ENCODE results near the gene ZNF462.

The ZNF462 gene

DNA sequence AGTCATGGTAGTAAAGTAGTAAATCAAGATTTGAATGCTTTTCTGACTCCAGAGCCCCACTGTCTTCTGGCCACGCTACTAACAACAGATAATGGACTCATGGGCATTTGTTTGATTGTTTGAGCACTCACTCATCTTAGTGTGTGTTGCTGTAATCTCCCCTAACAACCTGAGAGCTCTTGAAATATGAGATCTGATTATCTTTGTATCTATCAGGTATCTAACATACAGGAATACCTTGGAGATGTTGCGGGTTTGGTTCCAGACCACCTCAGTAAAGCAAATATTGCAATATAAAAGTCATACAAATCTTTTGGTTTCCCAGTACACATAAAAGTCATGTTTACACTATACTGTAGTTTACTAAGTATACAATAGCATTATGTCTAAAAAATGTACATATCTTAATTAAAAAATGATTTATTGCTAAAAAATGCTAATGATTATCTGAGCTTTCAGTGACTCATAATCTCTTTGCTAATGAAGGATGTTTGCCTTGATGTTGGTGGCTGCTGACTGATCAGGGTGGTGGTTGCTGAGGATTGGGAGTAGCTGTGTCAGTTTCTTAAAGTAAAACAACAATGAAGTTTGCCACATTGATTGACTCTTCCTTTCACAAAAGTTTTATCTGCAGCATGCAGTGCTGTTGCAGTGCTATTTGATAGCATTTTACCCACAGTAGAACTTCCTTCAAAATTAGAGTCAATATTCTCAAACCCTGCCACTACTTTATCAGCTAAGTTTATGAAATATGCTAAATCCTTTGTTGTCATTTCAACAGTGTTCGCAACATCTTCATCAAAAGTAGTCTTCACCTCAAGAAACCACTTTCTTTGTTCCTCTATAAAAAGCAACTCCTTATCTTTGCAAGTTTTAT, 92.2 kb downstream of the ZNF462 start:
- Histone ChIP-seq H3K36me3 (ENCODE audit: control insufficient read depth, insufficient read depth, low read length) (no peaks in the 10 kb centered on the region), H3K27me3 (replicated peaks; ENCODE audit: control insufficient read depth, insufficient read depth, low read length, poor library complexity, severe bottlenecking) (no peaks in the 10 kb centered on the region), H3K9me3 (ENCODE audit: control insufficient read depth, low read length) (no peaks in the 10 kb centered on the region), H3K4me1 (ENCODE audit: control insufficient read depth, insufficient read depth, low read length, poor library complexity, severe bottlenecking) (no peaks in the 10 kb centered on the region), H3K4me3 (ENCODE audit: insufficient read depth, low read depth, low read length, poor library complexity, severe bottlenecking) (no peak overlapping the region), H3K27ac (ENCODE audit: insufficient read depth, low read length, poor library complexity, severe bottlenecking) (no peak overlapping the region)
- DNase-seq = no peak

DNA sequence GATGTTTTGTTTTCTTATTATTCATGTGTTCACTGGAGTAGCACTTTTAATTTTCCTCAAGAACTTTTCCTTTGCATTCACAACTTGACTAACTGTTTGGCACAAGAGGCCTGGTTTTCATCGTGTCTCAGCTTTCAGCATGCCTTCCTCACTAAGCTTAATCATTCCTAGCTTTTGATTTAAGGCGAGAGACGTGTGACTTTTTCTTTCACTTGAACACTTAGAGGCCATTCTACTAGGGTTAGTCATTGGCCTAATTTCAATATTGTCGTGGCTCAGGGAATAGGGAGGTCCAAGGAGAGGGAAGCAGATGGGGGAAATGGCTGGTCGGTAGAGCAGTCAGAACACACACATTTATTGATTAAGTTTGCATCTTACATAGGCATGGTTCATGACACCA, 94.0 kb downstream of the ZNF462 start:
- Histone ChIP-seq H3K9me3 (ENCODE audit: control insufficient read depth, low read length) (no peaks in the 10 kb centered on the region), H3K4me1 (ENCODE audit: control insufficient read depth, insufficient read depth, low read length, poor library complexity, severe bottlenecking) (no peaks in the 10 kb centered on the region), H3K27ac (ENCODE audit: insufficient read depth, low read length, poor library complexity, severe bottlenecking) (no peak overlapping the region), H3K36me3 (ENCODE audit: control insufficient read depth, insufficient read depth, low read length) (no peaks in the 10 kb centered on the region), H3K4me3 (ENCODE audit: insufficient read depth, low read depth, low read length, poor library complexity, severe bottlenecking) (no peak overlapping the region), H3K27me3 (replicated peaks; ENCODE audit: control insufficient read depth, insufficient read depth, low read length, poor library complexity, severe bottlenecking) (no peaks in the 10 kb centered on the region)
- no peak for DNase-seq

DNA sequence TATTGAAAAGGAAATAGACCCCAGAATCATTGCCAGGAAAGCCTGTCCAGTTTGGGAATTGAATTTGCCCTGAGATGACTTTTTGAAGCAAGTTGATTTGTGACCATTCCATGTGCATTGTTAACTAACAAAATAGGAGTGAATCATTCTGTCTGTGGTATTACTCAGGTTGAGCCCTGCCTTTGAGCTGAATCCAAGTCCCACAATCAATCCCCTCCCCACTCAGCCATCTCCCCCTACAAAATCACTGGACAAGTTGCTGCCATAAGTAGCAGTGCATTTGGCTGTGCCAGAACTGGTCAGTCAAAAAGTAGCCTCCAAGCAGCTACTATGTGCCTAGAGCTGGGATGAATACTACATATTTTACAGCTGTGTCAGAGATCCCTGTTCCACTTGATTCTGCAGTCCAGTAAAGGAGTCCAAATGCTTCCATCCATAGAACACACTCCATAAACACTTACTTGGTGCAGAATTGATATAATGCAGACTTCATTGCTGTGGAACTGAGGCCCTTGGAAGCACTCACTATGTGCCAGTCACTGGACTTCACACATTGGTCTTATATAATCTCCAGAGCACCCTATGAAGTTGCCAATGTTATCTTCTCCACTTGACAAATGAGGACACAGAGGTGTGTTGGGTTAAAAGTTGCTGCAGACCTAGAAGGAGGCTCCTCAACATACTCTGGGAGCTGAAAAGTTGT, 96.1 kb downstream of the ZNF462 start:
- no peaks in the 10 kb centered on the region for H3K9me3 ChIP-seq (ENCODE audit: control insufficient read depth, low read length)
- no peaks in the 10 kb centered on the region for H3K36me3 ChIP-seq (ENCODE audit: control insufficient read depth, insufficient read depth, low read length)
- no peaks in the 10 kb centered on the region for H3K27me3 ChIP-seq (replicated peaks; ENCODE audit: control insufficient read depth, insufficient read depth, low read length, poor library complexity, severe bottlenecking)
- H3K27ac ChIP-seq (ENCODE audit: insufficient read depth, low read length, poor library complexity, severe bottlenecking) = no peak overlapping the region
- DNase-seq = no peak
- no peak overlapping the region for H3K4me3 ChIP-seq (ENCODE audit: insufficient read depth, low read depth, low read length, poor library complexity, severe bottlenecking)
- no peaks in the 10 kb centered on the region for H3K4me1 ChIP-seq (ENCODE audit: control insufficient read depth, insufficient read depth, low read length, poor library complexity, severe bottlenecking)

DNA sequence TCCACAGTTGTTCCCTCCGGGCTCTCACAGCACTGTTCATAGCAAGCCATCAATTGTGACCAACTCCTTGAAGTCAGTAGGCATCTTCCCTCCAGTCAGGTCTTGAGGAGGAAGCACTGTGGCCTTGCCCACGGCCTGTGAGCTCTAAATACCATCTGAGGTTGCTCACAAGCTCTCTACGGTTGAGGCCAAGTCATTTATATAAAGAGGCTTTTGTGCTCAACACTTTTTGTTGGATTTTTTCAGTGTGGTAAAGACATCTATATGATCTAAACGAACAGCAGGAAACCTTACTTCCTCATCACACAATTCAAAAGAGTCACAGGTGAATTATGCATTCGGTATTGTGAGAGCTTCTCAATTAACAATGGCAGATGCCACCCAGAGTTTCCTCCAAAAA, 97.3 kb downstream of the ZNF462 start:
- H3K36me3 ChIP-seq (ENCODE audit: control insufficient read depth, insufficient read depth, low read length) = no peaks in the 10 kb centered on the region
- no peaks in the 10 kb centered on the region for H3K4me1 ChIP-seq (ENCODE audit: control insufficient read depth, insufficient read depth, low read length, poor library complexity, severe bottlenecking)
- H3K27me3 ChIP-seq (replicated peaks; ENCODE audit: control insufficient read depth, insufficient read depth, low read length, poor library complexity, severe bottlenecking) = no peaks in the 10 kb centered on the region
- H3K27ac ChIP-seq (ENCODE audit: insufficient read depth, low read length, poor library complexity, severe bottlenecking) = no peak overlapping the region
- H3K4me3 ChIP-seq (ENCODE audit: insufficient read depth, low read depth, low read length, poor library complexity, severe bottlenecking) = no peak overlapping the region
- no peak for DNase-seq
- H3K9me3 ChIP-seq (ENCODE audit: control insufficient read depth, low read length) = no peaks in the 10 kb centered on the region

DNA sequence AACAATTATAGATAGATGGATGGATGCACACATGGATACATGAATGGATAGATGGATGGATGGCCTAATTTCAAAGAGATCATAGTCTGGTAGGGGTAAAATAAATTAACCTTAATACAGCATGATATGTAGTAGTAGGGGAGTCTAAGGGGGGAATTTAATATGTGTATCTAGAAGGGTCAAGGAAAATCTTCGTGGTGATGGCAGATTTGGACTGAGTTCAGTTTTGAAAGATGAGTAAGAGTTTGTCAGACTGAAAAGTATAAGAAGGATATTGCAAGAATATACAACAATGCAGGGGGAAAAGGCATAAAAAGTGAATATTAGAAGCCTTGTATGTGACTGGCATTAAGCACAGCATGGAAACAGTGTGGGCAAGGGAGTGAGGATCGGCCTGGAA, 98.7 kb downstream of the ZNF462 start:
- no peak overlapping the region for H3K27ac ChIP-seq (ENCODE audit: insufficient read depth, low read length, poor library complexity, severe bottlenecking)
- no peaks in the 10 kb centered on the region for H3K27me3 ChIP-seq (replicated peaks; ENCODE audit: control insufficient read depth, insufficient read depth, low read length, poor library complexity, severe bottlenecking)

DNA sequence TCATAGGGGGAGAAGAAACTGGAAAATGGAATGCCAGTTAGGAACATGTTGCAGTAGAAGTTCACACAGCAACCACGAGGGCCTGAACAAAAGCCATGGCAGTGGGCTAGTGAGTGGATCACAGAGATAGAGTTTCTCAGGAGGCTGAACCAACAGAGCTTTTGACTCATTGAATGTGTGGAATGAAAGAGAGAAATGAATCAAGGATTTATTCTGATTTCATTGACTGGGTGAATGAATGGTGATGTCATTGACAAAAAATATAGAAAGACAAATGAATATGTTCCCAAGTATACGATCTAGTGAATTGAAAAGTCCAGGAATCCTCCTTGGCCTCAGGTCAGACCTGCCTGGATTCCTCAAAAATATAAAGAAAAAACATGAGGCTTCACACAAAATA, 99.2 kb downstream of the ZNF462 start:
- Histone ChIP-seq H3K9me3 (ENCODE audit: control insufficient read depth, low read length) (no peaks in the 10 kb centered on the region), H3K27me3 (replicated peaks; ENCODE audit: control insufficient read depth, insufficient read depth, low read length, poor library complexity, severe bottlenecking) (no peaks in the 10 kb centered on the region), H3K4me3 (ENCODE audit: insufficient read depth, low read depth, low read length, poor library complexity, severe bottlenecking) (no peak overlapping the region), H3K4me1 (ENCODE audit: control insufficient read depth, insufficient read depth, low read length, poor library complexity, severe bottlenecking) (no peaks in the 10 kb centered on the region), H3K36me3 (ENCODE audit: control insufficient read depth, insufficient read depth, low read length) (no peaks in the 10 kb centered on the region), H3K27ac (ENCODE audit: insufficient read depth, low read length, poor library complexity, severe bottlenecking) (no peak overlapping the region)
- DNase-seq = no peak

More for the DNA sequence above, 98.7 kb downstream of the ZNF462 start:
- no peak overlapping the region for H3K4me3 ChIP-seq (ENCODE audit: insufficient read depth, low read depth, low read length, poor library complexity, severe bottlenecking)
- no peak for DNase-seq
- no peaks in the 10 kb centered on the region for H3K36me3 ChIP-seq (ENCODE audit: control insufficient read depth, insufficient read depth, low read length)
- no peaks in the 10 kb centered on the region for H3K4me1 ChIP-seq (ENCODE audit: control insufficient read depth, insufficient read depth, low read length, poor library complexity, severe bottlenecking)
- H3K9me3 ChIP-seq (ENCODE audit: control insufficient read depth, low read length) = no peaks in the 10 kb centered on the region

DNA sequence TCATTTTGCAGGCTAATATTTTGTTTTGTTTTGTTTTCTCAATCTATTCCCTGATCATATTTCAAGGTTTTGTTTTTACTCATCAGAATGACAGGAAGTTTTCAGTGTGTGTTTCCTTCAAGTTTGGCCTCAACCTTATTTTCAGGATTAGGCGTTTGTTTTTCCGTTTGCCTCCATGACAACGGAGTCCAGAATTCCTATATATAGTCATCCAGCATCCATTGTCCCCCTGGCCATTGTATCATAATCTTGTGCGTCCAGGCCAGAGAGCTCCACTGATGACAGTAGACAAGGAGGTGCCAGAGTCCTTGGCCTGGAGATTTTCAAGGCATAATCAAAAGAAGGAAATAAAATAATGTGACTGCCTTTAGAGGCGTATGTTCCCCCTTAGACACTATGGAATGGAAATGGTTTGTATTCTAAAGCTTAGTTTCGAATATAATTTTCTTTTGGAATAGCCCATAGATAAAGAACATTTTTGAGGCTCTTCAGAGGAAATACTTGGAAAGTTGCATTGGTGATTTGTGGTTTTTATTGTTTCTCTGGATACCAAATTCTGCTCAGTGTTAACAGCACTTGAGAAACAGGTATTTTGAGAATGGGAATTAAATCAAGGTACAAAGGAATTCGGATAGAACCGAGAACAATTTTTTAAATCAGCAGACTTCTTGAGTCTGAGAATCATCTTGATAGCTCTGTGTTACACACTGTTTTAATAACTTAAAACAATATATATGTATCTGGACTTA, 99.8 kb downstream of the ZNF462 start:
- H3K27me3 ChIP-seq (replicated peaks; ENCODE audit: control insufficient read depth, insufficient read depth, low read length, poor library complexity, severe bottlenecking) = no peaks in the 10 kb centered on the region
- H3K4me1 ChIP-seq (ENCODE audit: control insufficient read depth, insufficient read depth, low read length, poor library complexity, severe bottlenecking) = no peaks in the 10 kb centered on the region
- no peaks in the 10 kb centered on the region for H3K36me3 ChIP-seq (ENCODE audit: control insufficient read depth, insufficient read depth, low read length)
- no peak overlapping the region for H3K27ac ChIP-seq (ENCODE audit: insufficient read depth, low read length, poor library complexity, severe bottlenecking)
- DNase-seq = no peak
- H3K4me3 ChIP-seq (ENCODE audit: insufficient read depth, low read depth, low read length, poor library complexity, severe bottlenecking) = no peak overlapping the region
- H3K9me3 ChIP-seq (ENCODE audit: control insufficient read depth, low read length) = no peaks in the 10 kb centered on the region

DNA sequence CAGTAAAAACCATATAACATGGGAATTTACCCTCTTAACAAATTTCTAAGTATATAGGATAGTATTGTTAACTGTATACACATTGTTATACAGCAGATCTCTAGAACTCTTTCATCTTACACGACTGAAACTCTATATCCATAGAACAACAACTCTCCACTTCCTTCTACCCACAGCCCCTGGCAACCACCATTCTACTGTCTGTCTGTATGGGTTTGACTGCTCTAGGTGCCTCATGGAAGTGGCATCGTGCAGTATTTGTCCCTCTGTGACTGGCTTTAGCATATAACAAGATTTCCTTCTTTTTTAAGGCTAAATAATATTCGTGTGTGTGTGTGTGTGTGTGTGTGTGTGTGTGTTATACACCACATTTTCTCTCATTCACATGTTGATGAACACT, 100.7 kb downstream of the ZNF462 start:
- H3K4me1 ChIP-seq (ENCODE audit: control insufficient read depth, insufficient read depth, low read length, poor library complexity, severe bottlenecking) = no peaks in the 10 kb centered on the region
- no peaks in the 10 kb centered on the region for H3K27me3 ChIP-seq (replicated peaks; ENCODE audit: control insufficient read depth, insufficient read depth, low read length, poor library complexity, severe bottlenecking)
- no peak for DNase-seq
- no peak overlapping the region for H3K4me3 ChIP-seq (ENCODE audit: insufficient read depth, low read depth, low read length, poor library complexity, severe bottlenecking)
- no peaks in the 10 kb centered on the region for H3K9me3 ChIP-seq (ENCODE audit: control insufficient read depth, low read length)
- no peak overlapping the region for H3K27ac ChIP-seq (ENCODE audit: insufficient read depth, low read length, poor library complexity, severe bottlenecking)
- no peaks in the 10 kb centered on the region for H3K36me3 ChIP-seq (ENCODE audit: control insufficient read depth, insufficient read depth, low read length)

DNA sequence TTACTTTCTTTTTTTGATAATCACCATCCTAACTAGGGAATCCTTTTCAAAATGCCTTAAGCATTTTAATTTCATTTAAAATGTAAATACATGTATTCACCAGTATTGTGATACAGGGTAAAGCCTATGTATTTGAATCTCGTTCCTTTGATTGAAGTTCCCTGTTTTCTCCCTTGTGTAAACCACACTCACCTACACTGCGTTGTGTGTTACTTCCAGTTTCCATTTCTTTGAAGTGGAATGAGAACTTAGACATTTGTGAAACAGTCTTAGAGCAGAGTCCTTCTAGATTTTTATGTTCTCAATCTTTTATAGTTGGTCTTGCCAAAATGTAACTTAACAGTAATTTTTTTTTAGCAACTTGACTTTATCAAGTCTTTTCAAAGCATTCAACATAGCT, 101.4 kb downstream of the ZNF462 start:
- H3K27me3 ChIP-seq (replicated peaks; ENCODE audit: control insufficient read depth, insufficient read depth, low read length, poor library complexity, severe bottlenecking) = no peaks in the 10 kb centered on the region
- H3K36me3 ChIP-seq (ENCODE audit: control insufficient read depth, insufficient read depth, low read length) = no peaks in the 10 kb centered on the region
- no peak for DNase-seq
- no peaks in the 10 kb centered on the region for H3K9me3 ChIP-seq (ENCODE audit: control insufficient read depth, low read length)
- no peaks in the 10 kb centered on the region for H3K4me1 ChIP-seq (ENCODE audit: control insufficient read depth, insufficient read depth, low read length, poor library complexity, severe bottlenecking)
- no peak overlapping the region for H3K27ac ChIP-seq (ENCODE audit: insufficient read depth, low read length, poor library complexity, severe bottlenecking)
- H3K4me3 ChIP-seq (ENCODE audit: insufficient read depth, low read depth, low read length, poor library complexity, severe bottlenecking) = no peak overlapping the region

All from effector memory CD4-positive, alpha-beta T cell (primary cell).